Mesothelial cell of epicardium (in vitro differentiated cells): ENCODE measurements around the gene PI16. TPM values are rescaled to one million over a fixed set of nuclear protein-coding genes. Genes with fewer than 3 reads are reported as not detected.

ENCODE experiments used
- DNase-seq, 2 experiments: peaks; one replicate each; pipeline ENCODE4 v3.0.0; 2021; ENCODE audit warnings: low spot score in 2 of 2; ENCODE audit not compliant: unreplicated experiment in 2 of 2
- H3K27ac Mint-ChIP-seq: 2 replicates; pipeline ENCODE4 v1.8.0; 2021; ENCODE audit warnings: mixed read lengths
- H3K27me3 Mint-ChIP-seq: 2 replicates; pipeline ENCODE4 v1.8.0; 2021; ENCODE audit warnings: low read depth, mixed read lengths
- H3K36me3 Mint-ChIP-seq: 2 replicates; pipeline ENCODE4 v1.8.0; 2021; ENCODE audit warnings: mixed read lengths
- H3K4me1 Mint-ChIP-seq: 2 replicates; pipeline ENCODE4 v1.8.0; 2021; ENCODE audit warnings: mixed read lengths
- H3K4me3 Mint-ChIP-seq: 2 replicates; pipeline ENCODE4 v1.8.0; 2021; ENCODE audit warnings: mild to moderate bottlenecking, moderate library complexity, mixed read lengths
- H3K9me3 Mint-ChIP-seq: 2 replicates; pipeline ENCODE4 v1.8.0; 2021; ENCODE audit warnings: mixed read lengths
- CTCF ChIP-seq: fragments of 200-600 bp; sonication (generic); IDR thresholded peaks from one replicate; pipeline ENCODE4 v1.5.0; 2021; ENCODE audit warnings: antibody characterized with exemption; ENCODE audit not compliant: unreplicated experiment
- total RNA-seq: library from RNA; stranded (reverse); gene quantifications from 3 replicates; pipeline ENCODE4 v1.2.1, GENCODE V29; 2021

PI16 gene
- total RNA-seq, 1 donor from 2014 or later = not detected

DNA sequence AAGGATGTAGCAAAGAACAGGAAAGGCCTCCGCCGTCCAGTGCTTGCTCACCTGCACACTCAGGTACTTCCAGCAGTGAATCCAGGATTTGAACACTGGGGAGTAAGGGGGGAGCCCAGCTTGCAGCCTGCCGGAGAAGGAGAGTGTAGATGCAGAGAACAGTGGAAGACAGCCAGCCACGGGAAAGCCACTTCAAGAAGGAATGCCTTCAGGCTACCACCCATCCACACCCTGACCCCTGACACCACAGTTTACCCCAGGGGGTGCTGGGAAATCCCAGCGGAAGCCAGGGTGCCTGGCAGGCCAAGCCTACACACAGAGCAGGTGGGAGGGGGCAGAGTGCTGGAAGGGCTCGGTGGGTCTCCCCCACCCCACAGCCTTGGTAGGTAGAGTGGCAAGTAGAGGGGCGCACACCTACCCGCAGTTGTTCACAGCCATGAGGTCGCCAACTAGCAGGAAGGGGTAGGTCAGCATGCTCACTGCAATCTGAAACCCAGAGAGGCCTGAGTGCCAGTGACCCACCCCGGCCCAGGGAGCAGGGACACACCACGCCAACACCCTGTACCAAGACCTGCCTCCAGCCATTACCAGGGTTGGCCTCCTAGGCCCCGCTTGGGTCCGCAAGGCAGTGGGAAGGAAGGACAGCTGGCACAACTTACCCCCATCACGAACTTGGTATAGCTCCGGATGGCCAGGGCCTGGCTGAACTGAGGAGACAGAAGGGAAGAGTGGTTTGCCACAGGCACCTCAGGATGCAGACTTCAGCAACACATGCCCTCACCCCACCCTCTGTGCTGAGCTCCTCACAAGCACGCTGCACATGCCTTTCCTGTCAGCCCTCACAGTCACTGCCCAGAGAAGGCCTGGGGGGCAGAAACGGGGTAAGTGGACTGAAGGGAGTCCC lies 15.7 kb downstream of the PI16 start:
- H3K9me3 Mint-ChIP-seq = no peaks in the 10 kb centered on the region
- H3K27ac Mint-ChIP-seq = no peak overlapping the region
- no peak overlapping the region for H3K4me3 Mint-ChIP-seq
- no peaks in the 10 kb centered on the region for H3K27me3 Mint-ChIP-seq
- H3K4me1 Mint-ChIP-seq = no peaks in the 10 kb centered on the region
- no peak for TF ChIP-seq CTCF
- peaks cover 50% of the 10 kb centered on the region for H3K36me3 Mint-ChIP-seq
- DNase-seq = no peak

DNA sequence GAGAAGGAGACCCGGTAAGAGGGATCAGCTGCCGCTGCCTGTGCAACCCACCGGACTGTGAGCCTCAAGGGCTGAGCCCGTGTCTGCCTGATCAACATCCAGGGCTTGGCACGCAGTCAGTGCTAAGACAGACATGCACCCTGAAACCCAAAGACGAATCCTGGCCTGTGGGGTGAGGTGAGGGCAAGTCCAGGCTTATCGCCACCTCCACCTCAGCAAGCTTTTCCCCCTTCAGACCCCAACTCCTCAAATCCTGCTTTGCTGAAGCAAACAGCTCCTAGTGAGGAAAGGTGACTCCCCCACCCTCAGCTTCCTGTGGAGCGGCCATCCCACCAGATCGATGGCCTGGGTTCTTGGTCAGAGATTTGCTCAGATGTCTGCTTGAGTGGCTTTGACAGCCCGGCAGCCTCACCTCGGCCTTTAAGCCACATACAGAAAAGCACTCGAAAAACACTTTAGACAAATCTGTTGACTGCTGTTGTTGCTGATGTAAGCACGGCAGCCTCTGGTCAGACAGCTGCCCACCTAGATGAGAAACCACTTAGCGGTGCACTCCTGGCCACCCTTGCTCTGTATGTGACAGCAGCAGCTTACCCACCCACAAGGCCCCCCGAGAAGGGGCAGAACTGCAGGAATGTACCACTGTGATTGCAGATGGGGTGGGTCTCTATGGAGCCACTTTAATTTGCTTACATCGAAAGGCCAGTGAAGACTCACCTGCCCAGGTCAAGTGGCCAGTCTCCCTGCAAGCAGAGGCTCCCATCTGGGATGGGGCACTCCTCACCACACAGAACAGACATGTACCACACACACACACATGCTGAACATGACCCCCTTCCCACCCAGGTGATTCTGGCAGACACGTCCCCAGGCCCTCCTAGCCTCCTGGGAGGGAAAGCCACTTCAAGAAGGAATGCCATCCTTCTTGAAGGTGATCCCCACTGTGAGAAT lies 16.6 kb downstream of the PI16 start:
- H3K27me3 Mint-ChIP-seq = no peaks in the 10 kb centered on the region
- H3K4me1 Mint-ChIP-seq = no peaks in the 10 kb centered on the region
- no peak overlapping the region for H3K27ac Mint-ChIP-seq
- no peak overlapping the region for H3K4me3 Mint-ChIP-seq
- H3K9me3 Mint-ChIP-seq = no peaks in the 10 kb centered on the region
- TF ChIP-seq CTCF = no peak
- no peak for DNase-seq
- peaks cover 52% of the 10 kb centered on the region for H3K36me3 Mint-ChIP-seq

- Mint-ChIP-seq H3K4me1 (no peaks in the 10 kb centered on the region), H3K9me3 (no peaks in the 10 kb centered on the region), H3K36me3 (peaks cover 47% of the 10 kb centered on the region), H3K4me3 (no peak overlapping the region), H3K27ac (no peak overlapping the region), H3K27me3 (no peaks in the 10 kb centered on the region)
- DNase-seq = no peak
- no peak for TF ChIP-seq CTCF
These were observed 17.6 kb downstream of the PI16 start for GRCh38 chr6:36971921-36972673.

DNA sequence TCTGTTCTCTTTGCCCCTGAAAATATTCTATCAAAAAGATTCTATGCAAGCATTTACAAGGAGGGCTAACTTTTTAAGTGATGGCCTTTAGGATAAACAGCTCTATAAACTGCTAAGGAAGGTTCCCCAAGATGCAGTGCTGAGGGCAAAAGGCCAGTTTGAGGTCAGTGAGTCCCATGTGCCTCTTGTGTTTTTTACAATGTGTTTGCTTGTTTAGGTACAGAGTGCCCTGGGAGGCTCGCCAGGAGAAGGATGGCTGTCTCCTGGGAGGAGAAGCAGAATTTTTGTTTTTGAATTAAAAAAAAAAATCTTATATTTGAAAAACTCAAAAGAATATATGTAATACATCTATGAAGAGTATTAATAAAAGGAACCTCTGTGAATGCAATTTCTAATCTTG lies 18.7 kb downstream of the PI16 start:
- H3K27me3 Mint-ChIP-seq = no peaks in the 10 kb centered on the region
- peaks cover 42% of the 10 kb centered on the region for H3K36me3 Mint-ChIP-seq
- no peak for DNase-seq
- H3K4me3 Mint-ChIP-seq = no peak overlapping the region
- no peaks in the 10 kb centered on the region for H3K9me3 Mint-ChIP-seq
- no peak for TF ChIP-seq CTCF
- no peaks in the 10 kb centered on the region for H3K4me1 Mint-ChIP-seq
- H3K27ac Mint-ChIP-seq = no peak overlapping the region

DNA sequence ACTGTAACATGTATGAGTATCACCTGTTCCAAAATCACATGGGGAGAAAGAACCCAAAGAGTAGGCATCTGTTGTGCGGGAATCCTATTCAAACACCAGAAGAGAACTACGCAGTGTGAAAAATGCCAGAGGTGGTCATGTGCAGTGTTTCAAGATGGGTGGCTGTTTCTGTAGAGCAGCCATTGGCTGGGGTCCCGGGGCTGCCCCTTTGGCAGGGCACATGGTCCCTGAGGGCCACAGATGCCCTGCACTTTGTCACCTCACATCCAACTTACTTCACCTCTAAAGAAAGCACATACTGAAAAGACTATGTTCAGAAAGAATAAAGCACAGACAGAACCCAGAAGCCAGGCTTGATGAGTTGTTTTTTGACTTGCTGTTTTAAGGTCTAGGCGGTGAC lies 19.1 kb downstream of the PI16 start:
- TF ChIP-seq CTCF = no peak
- peaks cover 39% of the 10 kb centered on the region for H3K36me3 Mint-ChIP-seq
- no peak overlapping the region for H3K4me3 Mint-ChIP-seq
- no peak overlapping the region for H3K27ac Mint-ChIP-seq
- H3K9me3 Mint-ChIP-seq = no peaks in the 10 kb centered on the region
- no peak for DNase-seq
- no peaks in the 10 kb centered on the region for H3K4me1 Mint-ChIP-seq
- no peaks in the 10 kb centered on the region for H3K27me3 Mint-ChIP-seq
